ENCODE results near the gene MCF2L2. TPM values are rescaled to one million over a fixed set of nuclear protein-coding genes. Genes with fewer than 3 reads are reported as not detected.

MCF2L2 gene
- total and polyA plus RNA-seq, 2 of the 13 experiments (the other 11 are each of a cell fraction or from before 2014, with no cell fraction given): not detected

- TF ChIP-seq GPBP1L1 (CRISPR knock-in tag; IDR thresholded peaks at IDR 0.05) (no peak), SRSF1 (optimal IDR thresholded peaks at IDR 0.05; ENCODE audit: low read depth, low read length) (no peak), HNF1B (CRISPR knock-in tag; IDR thresholded peaks at IDR 0.05) (peak; percentile 90), ETS1 (CRISPR knock-in tag; IDR thresholded peaks at IDR 0.05) (no peak), NR3C1 (CRISPR knock-in tag; IDR thresholded peaks at IDR 0.05) (0 out of 2 replicates have a peak, but pooled peaks have one; percentile 40), GRHL1 (CRISPR knock-in tag; conservative IDR thresholded peaks at IDR 0.05) (no peak), ASH2L (IDR thresholded peaks at IDR 0.05; ENCODE audit: insufficient read length, low read depth, low read length) (peak; percentile 93), ZFYVE20 (CRISPR knock-in tag; IDR thresholded peaks at IDR 0.05; ENCODE audit: borderline replicate concordance, low read depth) (no peak), ZNF878 (CRISPR knock-in tag; IDR thresholded peaks at IDR 0.05) (0 out of 2 replicates have a peak, but pooled peaks have one; percentile 32), KDM5B (CRISPR knock-in tag; IDR thresholded peaks at IDR 0.05; ENCODE audit: borderline replicate concordance) (peak; percentile 93; the same call in 1 of the 2 replicates), JARID2 (CRISPR knock-in tag; IDR thresholded peaks at IDR 0.05; ENCODE audit: insufficient replicate concordance) (peak; percentile 71), THAP8 (CRISPR knock-in tag; IDR thresholded peaks at IDR 0.05; ENCODE audit: borderline replicate concordance) (no peak), DRAP1 (CRISPR knock-in tag; IDR thresholded peaks at IDR 0.05) (peak; percentile 83), TAF1 (CRISPR knock-in tag; IDR thresholded peaks at IDR 0.05) (peak; percentile 99), ELK4 (CRISPR knock-in tag; IDR thresholded peaks at IDR 0.05; ENCODE audit: borderline replicate concordance) (no peak), SRSF4 (IDR thresholded peaks at IDR 0.05; ENCODE audit: low read depth, low read length, poor library complexity, severe bottlenecking) (no peak), SOX6 (IDR thresholded peaks at IDR 0.05) (no peak), SOX6 (CRISPR knock-in tag; IDR thresholded peaks at IDR 0.05) (peak; percentile 77), ZNF616 (CRISPR knock-in tag; IDR thresholded peaks at IDR 0.05; ENCODE audit: low read depth) (peak; percentile 84; the same call in 1 of the 2 replicates)
Measured at GRCh38 chr3:183447206-183448001, 19.0 kb upstream of the MCF2L2 start (continued).

All from HepG2 (cell line).